Ishikawa (cell line): ENCODE data around the gene FOXN3.

Experiments
- CEBPB ChIP-seq: IDR thresholded peaks from 2 replicates; pipeline ENCODE4 v1.6.1; 2012
- CREB1 ChIP-seq: IDR thresholded peaks from 2 replicates; pipeline ENCODE4 v1.6.1; 2012; ENCODE audit warnings: low read depth
- EGR1 ChIP-seq: IDR thresholded peaks from 2 replicates; pipeline ENCODE4 v1.6.1; 2012
- EP300 ChIP-seq: IDR thresholded peaks from 2 replicates; pipeline ENCODE4 v1.6.1; 2012; ENCODE audit warnings: borderline replicate concordance
- FOXM1 ChIP-seq: IDR thresholded peaks from 2 replicates; pipeline ENCODE4 v1.6.1; 2012; ENCODE audit warnings: low read depth, borderline replicate concordance
- MAX ChIP-seq: IDR thresholded peaks from 2 replicates; pipeline ENCODE4 v1.6.1; 2012
- NFIC ChIP-seq: IDR thresholded peaks from 2 replicates; pipeline ENCODE4 v1.6.1; 2012
- RAD21 ChIP-seq: IDR thresholded peaks from 2 replicates; pipeline ENCODE4 v1.6.1; 2012; ENCODE audit warnings: low read depth
- REST ChIP-seq: IDR thresholded peaks from 2 replicates; pipeline ENCODE4 v1.6.1; 2012; ENCODE audit warnings: low read depth, mild to moderate bottlenecking
- TAF1 ChIP-seq: IDR thresholded peaks from 2 replicates; pipeline ENCODE4 v1.6.1; 2012; ENCODE audit warnings: low read depth, mild to moderate bottlenecking
- TCF12 ChIP-seq: IDR thresholded peaks from 2 replicates; pipeline ENCODE4 v1.6.1; 2012; ENCODE audit warnings: low read depth
- TEAD4 ChIP-seq: IDR thresholded peaks from 2 replicates; pipeline ENCODE4 v1.6.1; 2012
- USF1 ChIP-seq: IDR thresholded peaks from 2 replicates; pipeline ENCODE4 v1.6.1; 2012
- YY1 ChIP-seq: IDR thresholded peaks from 2 replicates; pipeline ENCODE4 v1.6.1; 2012; ENCODE audit warnings: low read depth
- ZBTB7A ChIP-seq: IDR thresholded peaks from 2 replicates; pipeline ENCODE4 v1.6.1; 2012; ENCODE audit warnings: low read depth

FOXN3 gene

GRCh38 chr14:89339579-89339978, 77.5 kb downstream of the FOXN3 start:
- TF ChIP-seq CREB1 (no peak), YY1 (no peak), TAF1 (no peak), REST (no peak), CEBPB (no peak), FOXM1 (no peak), EGR1 (no peak)

GRCh38 chr14:89339158-89339557, 77.9 kb downstream of the FOXN3 start:
- TF ChIP-seq EGR1 (no peak), CEBPB (no peak), MAX (no peak), EP300 (no peak), NFIC (no peak), TAF1 (no peak), CREB1 (no peak), YY1 (no peak)

GRCh38 chr14:89336338-89336737, 80.7 kb downstream of the FOXN3 start:
- TF ChIP-seq CEBPB (no peak), TAF1 (no peak), NFIC (no peak), EP300 (no peak), TEAD4 (no peak), YY1 (no peak), TCF12 (no peak)

- no peak for TF ChIP-seq NFIC
- TF ChIP-seq TAF1 = no peak
- TF ChIP-seq TCF12 = no peak
- TF ChIP-seq TEAD4 = no peak
- no peak for TF ChIP-seq YY1
- TF ChIP-seq ZBTB7A = no peak
- TF ChIP-seq CEBPB = no peak
- TF ChIP-seq EP300 = no peak
- no peak for TF ChIP-seq EGR1
- no peak for TF ChIP-seq MAX
- no peak for TF ChIP-seq CREB1
- no peak for TF ChIP-seq RAD21
- no peak for TF ChIP-seq REST
- no peak for TF ChIP-seq USF1
These were observed 85.0 kb downstream of the FOXN3 start for GRCh38 chr14:89332031-89332430.

GRCh38 chr14:89331398-89331797, 85.6 kb downstream of the FOXN3 start:
- TF ChIP-seq EGR1 (no peak), ZBTB7A (no peak), TEAD4 (no peak), TAF1 (no peak), USF1 (no peak), EP300 (no peak), TCF12 (no peak), FOXM1 (no peak)

GRCh38 chr14:89330236-89331002, 86.6 kb downstream of the FOXN3 start:
- TF ChIP-seq ZBTB7A = no peak
- no peak for TF ChIP-seq TCF12
- no peak for TF ChIP-seq REST
- TF ChIP-seq CEBPB = no peak
- TF ChIP-seq NFIC = no peak
- TF ChIP-seq FOXM1 = no peak
- no peak for TF ChIP-seq TAF1
